BLaER1 (cell line): ENCODE results near the gene PSD2.
A peak's percentile ranks its signal among the peaks of the same experiment; 100 is the strongest.

Experiments
- H3K27ac ChIP-seq: shearing (Covaris generic); formaldehyde crosslinking; 2 replicates; pipeline ENCODE4 v1.8.1; 2022
- H3K27me3 ChIP-seq: shearing (Covaris generic); formaldehyde crosslinking; 2 replicates; pipeline ENCODE4 v1.8.1; 2022
- H3K36me3 ChIP-seq: shearing (Covaris generic); formaldehyde crosslinking; 2 replicates; pipeline ENCODE4 v1.8.1; 2022
- H3K4me1 ChIP-seq: shearing (Covaris generic); formaldehyde crosslinking; 2 replicates; pipeline ENCODE4 v1.8.1; 2022
- H3K4me2 ChIP-seq: shearing (Covaris generic); formaldehyde crosslinking; 2 replicates; pipeline ENCODE4 v1.8.1; 2022
- H3K4me3 ChIP-seq: shearing (Covaris generic); formaldehyde crosslinking; 2 replicates; pipeline ENCODE4 v1.8.1; 2022
- H3K9ac ChIP-seq: shearing (Covaris generic); formaldehyde crosslinking; 2 replicates; pipeline ENCODE4 v1.8.1; 2022
- H3K9me3 ChIP-seq: shearing (Covaris generic); formaldehyde crosslinking; 2 replicates; pipeline ENCODE4 v1.8.1; 2022
- H4K20me1 ChIP-seq: shearing (Covaris generic); formaldehyde crosslinking; 2 replicates; pipeline ENCODE4 v1.8.1; 2022
- Cebpa-rat ChIP-seq: shearing (Covaris generic); IDR thresholded peaks from 2 replicates; pipeline ENCODE4 v1.8.1; 2022

PSD2 gene

GRCh38 chr5:139862313-139862712 is 66.7 kb downstream of the PSD2 start:
- H3K36me3 ChIP-seq, result no peaks in the 10 kb centered on the region
- no peaks in the 10 kb centered on the region for H4K20me1 ChIP-seq
- TF ChIP-seq Cebpa-rat, result no peak
- no peak overlapping the region for H3K4me2 ChIP-seq
- H3K9ac ChIP-seq, result no peak overlapping the region
- no peaks in the 10 kb centered on the region for H3K4me1 ChIP-seq
- H3K27ac ChIP-seq, result no peak overlapping the region
- no peak overlapping the region for H3K4me3 ChIP-seq
- H3K9me3 ChIP-seq, result no peaks in the 10 kb centered on the region
- no peaks in the 10 kb centered on the region for H3K27me3 ChIP-seq

- TF ChIP-seq Cebpa-rat, result no peak
- no peak overlapping the region for H3K9ac ChIP-seq
- no peaks in the 10 kb centered on the region for H3K27me3 ChIP-seq
- H3K4me3 ChIP-seq, result no peak overlapping the region
- no peak overlapping the region for H3K4me2 ChIP-seq
- H3K36me3 ChIP-seq, result no peaks in the 10 kb centered on the region
- no peaks in the 10 kb centered on the region for H3K9me3 ChIP-seq
- no peak overlapping the region for H3K27ac ChIP-seq
- H3K4me1 ChIP-seq, result no peaks in the 10 kb centered on the region
- no peaks in the 10 kb centered on the region for H4K20me1 ChIP-seq
Measured at GRCh38 chr5:139862803-139863202, 67.2 kb downstream of the PSD2 start.

GRCh38 chr5:139863361-139863760 is 67.8 kb downstream of the PSD2 start:
- Histone ChIP-seq H3K9me3 (no peaks in the 10 kb centered on the region), H3K4me2 (no peak overlapping the region), H3K27ac (no peak overlapping the region), H3K4me1 (no peaks in the 10 kb centered on the region), H4K20me1 (no peaks in the 10 kb centered on the region), H3K36me3 (no peaks in the 10 kb centered on the region), H3K27me3 (no peaks in the 10 kb centered on the region), H3K4me3 (no peak overlapping the region), H3K9ac (no peak overlapping the region)
- no peak for TF ChIP-seq Cebpa-rat

- no peaks in the 10 kb centered on the region for H3K9me3 ChIP-seq
- H4K20me1 ChIP-seq, result no peaks in the 10 kb centered on the region
- TF ChIP-seq Cebpa-rat, result no peak
- H3K36me3 ChIP-seq, result no peaks in the 10 kb centered on the region
- no peaks in the 10 kb centered on the region for H3K27me3 ChIP-seq
- H3K9ac ChIP-seq, result no peak overlapping the region
- no peak overlapping the region for H3K27ac ChIP-seq
- no peak overlapping the region for H3K4me3 ChIP-seq
- H3K4me2 ChIP-seq, result no peak overlapping the region
- H3K4me1 ChIP-seq, result peaks cover under 1% of the 10 kb centered on the region; the same call in 1 of the 2 replicates
Measured at GRCh38 chr5:139863855-139864558, 68.4 kb downstream of the PSD2 start.

GRCh38 chr5:139864716-139865483 is 69.3 kb downstream of the PSD2 start:
- Histone ChIP-seq H4K20me1 (no peaks in the 10 kb centered on the region), H3K4me2 (no peak overlapping the region), H3K36me3 (no peaks in the 10 kb centered on the region), H3K9me3 (no peaks in the 10 kb centered on the region), H3K9ac (no peak overlapping the region), H3K27ac (no peak overlapping the region), H3K4me1 (peaks cover 10% of the 10 kb centered on the region), H3K27me3 (no peaks in the 10 kb centered on the region), H3K4me3 (no peak overlapping the region)
- no peak for TF ChIP-seq Cebpa-rat

GRCh38 chr5:139867109-139867508 is 71.5 kb downstream of the PSD2 start:
- H4K20me1 ChIP-seq, result no peaks in the 10 kb centered on the region
- TF ChIP-seq Cebpa-rat, result no peak
- no peak overlapping the region for H3K27ac ChIP-seq
- H3K9me3 ChIP-seq, result no peaks in the 10 kb centered on the region
- no peak overlapping the region for H3K4me3 ChIP-seq
- no peak overlapping the region for H3K4me2 ChIP-seq
- H3K9ac ChIP-seq, result no peak overlapping the region
- H3K4me1 ChIP-seq, result peaks cover 12% of the 10 kb centered on the region
- no peaks in the 10 kb centered on the region for H3K36me3 ChIP-seq
- no peaks in the 10 kb centered on the region for H3K27me3 ChIP-seq

GRCh38 chr5:139867581-139867980 is 72.0 kb downstream of the PSD2 start:
- Histone ChIP-seq H3K4me1 (peaks cover 12% of the 10 kb centered on the region), H3K4me2 (no peak overlapping the region), H3K36me3 (no peaks in the 10 kb centered on the region), H3K9me3 (no peaks in the 10 kb centered on the region), H3K4me3 (no peak overlapping the region), H3K27ac (no peak overlapping the region), H3K27me3 (no peaks in the 10 kb centered on the region), H3K9ac (no peak overlapping the region), H4K20me1 (no peaks in the 10 kb centered on the region)
- TF ChIP-seq Cebpa-rat, result no peak

GRCh38 chr5:139869042-139869790 is 73.6 kb downstream of the PSD2 start:
- TF ChIP-seq Cebpa-rat, result no peak
- Histone ChIP-seq H3K36me3 (no peaks in the 10 kb centered on the region), H4K20me1 (no peaks in the 10 kb centered on the region), H3K27me3 (no peaks in the 10 kb centered on the region), H3K4me3 (no peak overlapping the region), H3K4me1 (peaks cover 12% of the 10 kb centered on the region), H3K9ac (no peak overlapping the region), H3K9me3 (no peaks in the 10 kb centered on the region), H3K4me2 (peak overlapping the region; percentile 53), H3K27ac (no peak overlapping the region)

- H3K9ac ChIP-seq, result no peak overlapping the region
- H4K20me1 ChIP-seq, result no peaks in the 10 kb centered on the region
- H3K4me1 ChIP-seq, result peaks cover 12% of the 10 kb centered on the region
- no peak for TF ChIP-seq Cebpa-rat
- no peak overlapping the region for H3K4me3 ChIP-seq
- no peak overlapping the region for H3K4me2 ChIP-seq
- peaks cover 3% of the 10 kb centered on the region; the same call in 1 of the 2 replicates for H3K9me3 ChIP-seq
- H3K27me3 ChIP-seq, result no peaks in the 10 kb centered on the region
- H3K27ac ChIP-seq, result no peak overlapping the region
- H3K36me3 ChIP-seq, result no peaks in the 10 kb centered on the region
Measured at GRCh38 chr5:139870677-139871076, 75.1 kb downstream of the PSD2 start.

- peaks cover 12% of the 10 kb centered on the region for H3K4me1 ChIP-seq
- no peak overlapping the region for H3K4me3 ChIP-seq
- no peak overlapping the region for H3K9ac ChIP-seq
- no peaks in the 10 kb centered on the region for H4K20me1 ChIP-seq
- no peak for TF ChIP-seq Cebpa-rat
- H3K27ac ChIP-seq, result no peak overlapping the region
- H3K27me3 ChIP-seq, result no peaks in the 10 kb centered on the region
- no peak overlapping the region for H3K4me2 ChIP-seq
- no peaks in the 10 kb centered on the region for H3K36me3 ChIP-seq
- H3K9me3 ChIP-seq, result peaks cover 11% of the 10 kb centered on the region; the same call in 1 of the 2 replicates
Measured at GRCh38 chr5:139871614-139872013, 76.0 kb downstream of the PSD2 start.
